GM12874 (cell line): ENCODE measurements around the gene CDHR5.

Experiments used
- TF ChIP-seq, protein P1 (sequence below): IDR thresholded peaks from 2 replicates; pipeline ENCODE4 v1.5.1; 2011; ENCODE audit warnings: low read depth, mild to moderate bottlenecking, control low read depth, low read length, moderate library complexity; ENCODE audit not compliant: insufficient read depth

Gene CDHR5

DNA sequence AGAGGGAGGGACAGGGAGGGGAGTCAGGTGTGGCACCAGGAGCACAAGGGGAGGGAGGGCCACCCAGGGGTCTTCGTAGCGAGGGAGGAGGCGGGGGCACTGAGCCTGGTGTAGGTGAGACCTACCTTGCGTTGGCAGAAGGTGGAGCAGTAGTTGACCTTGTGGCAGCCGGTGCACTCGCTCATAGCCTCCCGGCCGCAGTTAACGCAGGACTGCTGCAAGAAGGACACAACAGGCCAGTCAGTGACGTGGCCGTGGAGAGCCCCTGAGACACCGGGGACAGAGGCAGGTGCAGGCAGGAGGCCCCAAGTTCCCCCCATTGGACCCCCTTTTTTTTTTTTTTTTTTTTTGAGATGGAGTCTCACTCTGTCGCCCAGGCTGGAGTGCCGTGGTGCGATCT is 29.1 kb upstream of the CDHR5 start:
- TF ChIP-seq, protein P1, sequence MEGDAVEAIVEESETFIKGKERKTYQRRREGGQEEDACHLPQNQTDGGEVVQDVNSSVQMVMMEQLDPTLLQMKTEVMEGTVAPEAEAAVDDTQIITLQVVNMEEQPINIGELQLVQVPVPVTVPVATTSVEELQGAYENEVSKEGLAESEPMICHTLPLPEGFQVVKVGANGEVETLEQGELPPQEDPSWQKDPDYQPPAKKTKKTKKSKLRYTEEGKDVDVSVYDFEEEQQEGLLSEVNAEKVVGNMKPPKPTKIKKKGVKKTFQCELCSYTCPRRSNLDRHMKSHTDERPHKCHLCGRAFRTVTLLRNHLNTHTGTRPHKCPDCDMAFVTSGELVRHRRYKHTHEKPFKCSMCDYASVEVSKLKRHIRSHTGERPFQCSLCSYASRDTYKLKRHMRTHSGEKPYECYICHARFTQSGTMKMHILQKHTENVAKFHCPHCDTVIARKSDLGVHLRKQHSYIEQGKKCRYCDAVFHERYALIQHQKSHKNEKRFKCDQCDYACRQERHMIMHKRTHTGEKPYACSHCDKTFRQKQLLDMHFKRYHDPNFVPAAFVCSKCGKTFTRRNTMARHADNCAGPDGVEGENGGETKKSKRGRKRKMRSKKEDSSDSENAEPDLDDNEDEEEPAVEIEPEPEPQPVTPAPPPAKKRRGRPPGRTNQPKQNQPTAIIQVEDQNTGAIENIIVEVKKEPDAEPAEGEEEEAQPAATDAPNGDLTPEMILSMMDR: no peak

DNA sequence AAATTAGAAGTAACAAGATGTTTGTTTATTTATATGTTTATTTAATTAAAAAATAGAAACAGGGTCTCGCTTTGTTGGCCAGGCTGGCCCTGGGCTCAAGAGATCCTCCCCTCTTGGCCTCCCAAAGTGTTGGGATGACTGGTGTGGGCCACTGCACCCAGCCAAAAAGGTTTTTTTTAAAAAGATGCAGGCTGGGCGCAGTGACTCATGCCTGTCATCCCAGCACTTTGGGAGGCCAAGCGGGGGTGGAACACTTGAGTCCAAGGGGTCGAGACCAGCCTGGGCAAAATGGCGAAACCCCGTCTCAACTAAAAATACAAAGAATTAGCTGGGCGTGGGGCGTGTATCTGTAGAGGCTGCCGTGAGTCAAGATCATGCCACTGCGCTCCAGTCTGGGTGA is 25.7 kb upstream of the CDHR5 start:
- TF ChIP-seq, protein P1: no peak

DNA sequence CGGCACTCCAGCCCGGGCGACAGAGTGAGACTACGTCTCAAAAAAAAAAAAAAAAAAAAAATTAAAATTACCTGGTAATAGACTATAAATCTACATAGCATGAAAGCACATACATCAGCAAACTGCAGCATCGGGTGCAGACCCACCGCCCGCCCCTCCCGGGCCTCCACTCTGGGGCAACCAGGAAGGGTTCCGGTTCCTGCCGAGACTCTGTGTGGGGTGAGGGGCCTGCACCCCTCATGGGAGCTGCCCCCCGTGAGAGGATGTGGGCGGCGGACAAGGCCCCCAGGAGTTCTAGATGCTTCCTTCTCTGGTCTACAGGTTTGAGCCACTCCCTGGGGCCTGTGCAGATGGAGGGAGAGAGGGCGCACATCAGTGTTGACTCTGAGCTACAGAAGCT is 21.5 kb upstream of the CDHR5 start:
- TF ChIP-seq, protein P1: no peak

DNA sequence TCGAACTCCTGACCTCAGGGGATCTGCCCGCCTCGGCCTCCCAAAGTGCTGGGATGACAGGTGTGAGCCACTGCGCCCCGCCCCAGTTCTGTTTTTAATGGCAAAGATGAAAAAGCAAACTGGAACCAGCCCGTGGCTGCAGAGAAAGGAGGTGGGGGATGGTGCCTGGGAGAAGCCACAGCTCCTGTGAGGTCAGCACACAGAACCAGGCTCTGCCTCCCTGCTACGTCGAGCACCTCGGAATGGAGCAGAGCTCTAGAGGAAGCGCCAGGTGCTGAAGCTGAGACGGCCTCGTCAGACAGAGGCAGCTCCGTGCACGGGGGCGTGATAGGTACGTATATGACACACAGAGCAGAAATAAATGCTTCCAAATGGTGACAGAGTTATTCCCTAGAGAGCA is 20.8 kb upstream of the CDHR5 start:
- TF ChIP-seq, protein P1: no peak

DNA sequence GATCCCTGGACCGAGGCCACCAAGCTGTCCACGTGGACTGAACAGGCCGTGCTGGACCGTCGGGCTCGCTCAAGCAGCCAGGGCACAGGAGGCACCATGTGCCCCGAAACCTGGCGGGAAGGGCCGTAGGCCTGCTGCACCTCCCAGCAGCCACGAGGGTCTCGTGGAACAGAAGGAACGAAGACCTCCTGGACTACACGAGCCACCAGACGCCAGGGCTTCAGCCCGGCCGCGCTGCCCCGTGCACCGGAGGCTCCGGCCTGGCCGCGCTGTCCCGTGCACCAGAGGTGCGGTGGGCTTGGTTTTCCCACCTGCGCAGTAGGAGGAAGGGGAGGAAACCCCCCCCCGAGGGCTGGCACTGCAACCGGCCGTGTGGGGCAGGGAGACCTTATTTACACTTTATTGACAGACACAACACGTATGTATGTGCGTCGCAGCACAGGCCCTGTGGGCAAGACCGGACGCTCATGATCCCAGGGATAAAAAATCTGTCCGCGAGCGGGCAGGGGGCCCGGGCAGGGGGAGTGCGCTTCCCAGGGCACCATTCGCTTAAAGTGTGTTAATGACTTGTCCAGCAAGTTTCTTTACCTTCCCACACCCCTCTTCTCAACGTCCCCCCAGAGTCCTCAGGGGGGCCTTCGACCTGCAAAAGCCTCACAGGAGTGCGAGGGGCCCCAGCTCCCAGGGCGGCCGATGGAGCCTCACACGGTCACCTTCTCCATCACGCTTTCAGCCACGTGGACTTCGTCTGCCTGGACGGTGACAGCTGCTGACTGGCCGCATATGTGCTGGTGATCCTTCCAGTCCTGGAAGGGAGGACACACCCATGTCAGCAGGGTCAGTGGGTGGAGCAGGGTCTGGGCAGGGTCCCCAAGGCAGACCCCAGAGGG is 19.3 kb upstream of the CDHR5 start:
- TF ChIP-seq, protein P1: no peak

DNA sequence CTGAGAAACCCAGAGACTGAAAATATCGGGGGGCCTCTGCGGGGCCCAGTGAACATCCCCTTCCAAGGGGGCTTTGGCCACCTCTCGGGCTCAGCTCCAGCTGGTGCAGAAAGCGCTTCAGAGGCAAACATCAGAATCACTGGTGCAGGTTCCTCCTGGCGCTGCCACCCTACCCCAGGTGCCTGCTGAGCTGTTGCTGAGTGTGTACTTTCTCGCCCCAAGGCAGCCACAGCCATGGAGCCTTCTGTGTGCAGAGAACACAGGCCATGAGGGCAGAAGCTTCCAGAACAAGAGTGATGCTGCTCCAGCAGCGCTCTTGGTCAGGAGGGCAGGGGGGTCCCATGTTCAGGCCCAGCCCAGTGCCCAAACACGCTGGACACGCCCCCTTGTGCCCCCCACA is 18.6 kb upstream of the CDHR5 start:
- TF ChIP-seq, protein P1: no peak

DNA sequence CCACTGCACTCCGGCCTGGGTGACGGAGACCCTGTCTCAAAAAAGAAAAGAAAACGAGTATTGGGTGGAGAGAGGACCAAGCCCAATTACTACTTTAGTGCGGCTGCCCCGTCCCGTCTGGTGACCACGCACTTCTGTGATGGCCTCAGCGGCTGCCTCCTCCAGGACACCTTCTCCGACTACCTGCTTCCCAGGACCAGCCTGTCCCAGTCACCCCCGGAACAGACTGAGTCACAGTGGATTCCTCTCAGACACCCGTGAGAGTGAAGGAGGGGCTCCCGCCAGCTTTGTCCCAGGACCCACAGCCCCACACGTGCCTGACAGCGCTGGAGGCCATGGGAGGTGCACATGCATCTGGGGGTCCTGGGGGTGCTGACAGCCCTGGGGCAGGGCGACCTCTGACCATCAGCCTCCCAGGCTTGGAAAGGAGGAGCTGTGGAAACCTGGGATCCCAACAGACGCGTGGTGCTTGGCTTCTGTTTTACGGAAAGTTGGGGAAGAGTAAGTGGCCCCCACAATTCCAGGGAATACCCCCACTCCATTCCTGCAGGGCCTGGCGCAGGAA is 17.1 kb upstream of the CDHR5 start:
- TF ChIP-seq, protein P1: no peak
